UCSD-AML1 (cell line): ENCODE measurements around the gene MTRFR.
"Not testable (repeated sequence)": the region's sequence is repeated elsewhere in the genome, so short reads cannot be mapped to it uniquely, and the experiment has no call there.

Experiments
- DNase-seq: peaks from one replicate; lab custom pipeline; 2025; ENCODE audit not compliant: unreplicated experiment; lab: John Stamatoyannopoulos, UW

The MTRFR gene

GRCh38 chr12:123248996-123249741, 15.9 kb downstream of the MTRFR start:
- not testable (repeated sequence) for DNase-seq

GRCh38 chr12:123250471-123251383, 17.5 kb downstream of the MTRFR start:
- no peak for DNase-seq

- no peak for DNase-seq
Observed at GRCh38 chr12:123251403-123252076, 18.3 kb downstream of the MTRFR start.

GRCh38 chr12:123252365-123252764, 19.1 kb downstream of the MTRFR start:
- DNase-seq: not testable (repeated sequence)

- DNase-seq: no peak
Observed at GRCh38 chr12:123253641-123254459, 20.6 kb downstream of the MTRFR start.

GRCh38 chr12:123254853-123255446, 21.7 kb downstream of the MTRFR start:
- DNase-seq: no peak

- no peak for DNase-seq
Observed at GRCh38 chr12:123258593-123258992, 25.4 kb downstream of the MTRFR start.

GRCh38 chr12:123260081-123260480, 26.8 kb downstream of the MTRFR start:
- no peak for DNase-seq

GRCh38 chr12:123261196-123261595, 28.0 kb downstream of the MTRFR start:
- DNase-seq: no peak

- no peak for DNase-seq
Observed at GRCh38 chr12:123263196-123263817, 30.1 kb downstream of the MTRFR start.

- DNase-seq: peak; percentile 33
Observed at GRCh38 chr12:123264642-123265041, 31.4 kb downstream of the MTRFR start.

- no peak for DNase-seq
Observed at GRCh38 chr12:123265851-123266678, 32.8 kb downstream of the MTRFR start.

GRCh38 chr12:123266679-123267277, 33.5 kb downstream of the MTRFR start:
- DNase-seq: no peak

- no peak for DNase-seq
Observed at GRCh38 chr12:123267335-123267920, 34.2 kb downstream of the MTRFR start.

- peak; percentile 60 for DNase-seq
Observed at GRCh38 chr12:123267991-123268843, 35.0 kb downstream of the MTRFR start.

GRCh38 chr12:123268850-123269249, 35.6 kb downstream of the MTRFR start:
- no peak for DNase-seq

GRCh38 chr12:123269395-123269892, 36.2 kb downstream of the MTRFR start:
- no peak for DNase-seq
